ENCODE results near the gene PNPLA6. TPM values are rescaled to one million over a fixed set of nuclear protein-coding genes. Genes with fewer than 3 reads are reported as not detected.

The PNPLA6 gene
- total RNA-seq, 1 donor from 2014 or later: 116 TPM

- POLR2A ChIA-PET: no interaction called here
- ATAC-seq (ENCODE audit: low read depth) (no peak), DNase-seq (no peak)
- TF ChIP-seq CTCF (IDR thresholded peaks at IDR 0.05): no peak
- H3K4me3 Mint-ChIP-seq: no peak overlapping the region
- intact Hi-C loops (cut with micrococcal nuclease): no loop called here
- CTCF ChIA-PET: no interaction called here
- H3K27ac Mint-ChIP-seq: no peak overlapping the region
- no peaks in the 10 kb centered on the region for H3K9me3 Mint-ChIP-seq
- H3K4me1 Mint-ChIP-seq: no peaks in the 10 kb centered on the region
- no peaks in the 10 kb centered on the region for H3K27me3 Mint-ChIP-seq
- peaks cover 63% of the 10 kb centered on the region for H3K36me3 Mint-ChIP-seq (ENCODE audit: low read depth)
Measured at GRCh38 chr19:7556696-7557315, 21.3 kb downstream of the PNPLA6 start.

- Mint-ChIP-seq H3K4me1 (no peaks in the 10 kb centered on the region), H3K4me3 (no peak overlapping the region), H3K36me3 (ENCODE audit: low read depth) (peaks cover 56% of the 10 kb centered on the region), H3K27ac (no peak overlapping the region), H3K9me3 (no peaks in the 10 kb centered on the region), H3K27me3 (no peaks in the 10 kb centered on the region)
- ChIA-PET CTCF (interaction anchor here (1.8 kb wide), 1 partner anchor 10 kb away, joined by 7 read pairs; no protein-coding TSS in a partner anchor), POLR2A (no interaction called here)
- no peak for ATAC-seq (ENCODE audit: low read depth)
- no peak for TF ChIP-seq CTCF (IDR thresholded peaks at IDR 0.05)
- intact Hi-C loops (cut with micrococcal nuclease): no loop called here
- DNase-seq: no peak
Measured at GRCh38 chr19:7558667-7559066, 23.1 kb downstream of the PNPLA6 start.

- no peak for TF ChIP-seq CTCF (IDR thresholded peaks at IDR 0.05)
- H3K9me3 Mint-ChIP-seq: no peaks in the 10 kb centered on the region
- CTCF ChIA-PET: interaction anchor here (1.8 kb wide), 1 partner anchor 10 kb away, joined by 7 read pairs; no protein-coding TSS in a partner anchor
- H3K27ac Mint-ChIP-seq: no peak overlapping the region
- ATAC-seq (ENCODE audit: low read depth) (no peak), DNase-seq (no peak)
- H3K27me3 Mint-ChIP-seq: no peaks in the 10 kb centered on the region
- H3K36me3 Mint-ChIP-seq (ENCODE audit: low read depth): peaks cover 55% of the 10 kb centered on the region
- H3K4me1 Mint-ChIP-seq: no peaks in the 10 kb centered on the region
- intact Hi-C loops (cut with micrococcal nuclease): no loop called here
- no peak overlapping the region for H3K4me3 Mint-ChIP-seq
- POLR2A ChIA-PET: no interaction called here
Measured at GRCh38 chr19:7559102-7559501, 23.6 kb downstream of the PNPLA6 start.

GRCh38 chr19:7560255-7560654 lies 24.7 kb downstream of the PNPLA6 start:
- POLR2A ChIA-PET: interaction anchor here (0.5 kb wide), 2 partner anchors 206 to 222 kb away, joined by 3 to 6 read pairs; no protein-coding TSS in a partner anchor
- DNase-seq: no peak
- CTCF ChIA-PET: interaction anchor here (1.8 kb wide), 1 partner anchor 9 kb away, joined by 7 read pairs; no protein-coding TSS in a partner anchor
- H3K27me3 Mint-ChIP-seq: no peaks in the 10 kb centered on the region
- no peaks in the 10 kb centered on the region for H3K9me3 Mint-ChIP-seq
- intact Hi-C loops (cut with micrococcal nuclease): no loop called here
- H3K36me3 Mint-ChIP-seq (ENCODE audit: low read depth): peaks cover 51% of the 10 kb centered on the region
- no peak overlapping the region for H3K27ac Mint-ChIP-seq
- no peak overlapping the region for H3K4me3 Mint-ChIP-seq
- no peak for TF ChIP-seq CTCF (IDR thresholded peaks at IDR 0.05)
- ATAC-seq (ENCODE audit: low read depth): no peak
- H3K4me1 Mint-ChIP-seq: no peaks in the 10 kb centered on the region

GRCh38 chr19:7561325-7561724 lies 25.8 kb downstream of the PNPLA6 start:
- Mint-ChIP-seq H3K4me1 (no peaks in the 10 kb centered on the region), H3K9me3 (no peaks in the 10 kb centered on the region), H3K36me3 (ENCODE audit: low read depth) (peaks cover 44% of the 10 kb centered on the region), H3K27me3 (no peaks in the 10 kb centered on the region), H3K4me3 (no peak overlapping the region), H3K27ac (no peak overlapping the region)
- ChIA-PET CTCF (no interaction called here), POLR2A (no interaction called here)
- intact Hi-C loops (cut with micrococcal nuclease): no loop called here
- no peak for DNase-seq
- no peak for ATAC-seq (ENCODE audit: low read depth)
- no peak for TF ChIP-seq CTCF (IDR thresholded peaks at IDR 0.05)
